Progenitor cell of endocrine pancreas (in vitro differentiated cells): ENCODE results near the gene SLC18A3. TPM values are rescaled to one million over a fixed set of nuclear protein-coding genes. Genes with fewer than 3 reads are reported as not detected.

ENCODE experiments used
- DNase-seq: peaks from one replicate; pipeline ENCODE4 v3.0.0; 2021; ENCODE audit warnings: low spot score; ENCODE audit not compliant: unreplicated experiment
- H3K27ac Mint-ChIP-seq: 2 replicates; pipeline ENCODE4 v1.8.0; 2021; ENCODE audit warnings: mild to moderate bottlenecking, moderate library complexity, mixed read lengths
- H3K27me3 Mint-ChIP-seq: 2 replicates; pipeline ENCODE4 v1.8.0; 2021; ENCODE audit warnings: mixed read lengths
- H3K36me3 Mint-ChIP-seq: 2 replicates; pipeline ENCODE4 v1.8.0; 2022; ENCODE audit warnings: mixed read lengths; ENCODE audit not compliant: insufficient read depth
- H3K4me1 Mint-ChIP-seq: 2 replicates; pipeline ENCODE4 v1.8.0; 2021; ENCODE audit warnings: low read depth, mixed read lengths
- H3K4me3 Mint-ChIP-seq: 2 replicates; pipeline ENCODE4 v1.8.0; 2021; ENCODE audit warnings: low read depth, mild to moderate bottlenecking, moderate library complexity, mixed read lengths
- H3K9me3 Mint-ChIP-seq: 2 replicates; pipeline ENCODE4 v1.8.0; 2021; ENCODE audit warnings: low read depth, mixed read lengths
- CTCF ChIP-seq: fragments of 200-600 bp; sonication (generic); IDR thresholded peaks from one replicate; pipeline ENCODE4 v1.5.0; 2021; ENCODE audit warnings: antibody characterized with exemption, mild to moderate bottlenecking; ENCODE audit not compliant: unreplicated experiment
- total RNA-seq: library from RNA; stranded (reverse); gene quantifications from 2 replicates; pipeline ENCODE4 v1.2.1, GENCODE V29; 2021

The SLC18A3 gene
- total RNA-seq, 1 donor from 2014 or later: not detected

- Mint-ChIP-seq H3K4me3 (no peak overlapping the region), H3K27me3 (peaks cover 83% of the 10 kb centered on the region), H3K4me1 (no peaks in the 10 kb centered on the region), H3K27ac (no peak overlapping the region), H3K9me3 (no peaks in the 10 kb centered on the region), H3K36me3 (no peaks in the 10 kb centered on the region)
- no peak for TF ChIP-seq CTCF
- no peak for DNase-seq
Measured at GRCh38 chr10:49602380-49603023, 7.6 kb upstream of the SLC18A3 start.

- no peak for TF ChIP-seq CTCF
- H3K27ac Mint-ChIP-seq: no peak overlapping the region
- peak; percentile 6 for DNase-seq
- H3K27me3 Mint-ChIP-seq: peaks cover 90% of the 10 kb centered on the region
- no peaks in the 10 kb centered on the region for H3K4me1 Mint-ChIP-seq
- no peaks in the 10 kb centered on the region for H3K36me3 Mint-ChIP-seq
- H3K4me3 Mint-ChIP-seq: no peak overlapping the region
- no peaks in the 10 kb centered on the region for H3K9me3 Mint-ChIP-seq
Measured at GRCh38 chr10:49605216-49605938, 4.7 kb upstream of the SLC18A3 start.

- Mint-ChIP-seq H3K4me1 (no peaks in the 10 kb centered on the region), H3K4me3 (no peak overlapping the region), H3K27me3 (peaks cover 85% of the 10 kb centered on the region), H3K36me3 (no peaks in the 10 kb centered on the region), H3K9me3 (no peaks in the 10 kb centered on the region), H3K27ac (no peak overlapping the region)
- no peak for DNase-seq
- TF ChIP-seq CTCF: no peak
Measured at GRCh38 chr10:49605939-49606509, 4.1 kb upstream of the SLC18A3 start.

GRCh38 chr10:49606981-49607535 lies 3.1 kb upstream of the SLC18A3 start:
- Mint-ChIP-seq H3K36me3 (no peaks in the 10 kb centered on the region), H3K9me3 (no peaks in the 10 kb centered on the region), H3K4me3 (peak overlapping the region; percentile 24), H3K27me3 (peaks cover 88% of the 10 kb centered on the region), H3K27ac (no peak overlapping the region), H3K4me1 (no peaks in the 10 kb centered on the region)
- DNase-seq: peak; percentile 82
- no peak for TF ChIP-seq CTCF

- TF ChIP-seq CTCF: no peak
- no peak for DNase-seq
- H3K9me3 Mint-ChIP-seq: no peaks in the 10 kb centered on the region
- peaks cover 89% of the 10 kb centered on the region for H3K27me3 Mint-ChIP-seq
- no peak overlapping the region for H3K4me3 Mint-ChIP-seq
- no peaks in the 10 kb centered on the region for H3K36me3 Mint-ChIP-seq
- H3K4me1 Mint-ChIP-seq: no peaks in the 10 kb centered on the region
- H3K27ac Mint-ChIP-seq: no peak overlapping the region
Measured at GRCh38 chr10:49608166-49609005, 1.7 kb upstream of the SLC18A3 start.
